HEK293 (cell line): ENCODE results near the gene CREBL2.

Source experiments
- CTCF ChIP-seq: fragments of 450-650 bp; formaldehyde crosslinking; IDR thresholded peaks from 2 replicates; pipeline ENCODE4 v1.5.1; 2016; ENCODE audit warnings: missing biosample characterization, missing genetic modification characterization
- PBX3 ChIP-seq: sonication (generic); formaldehyde crosslinking; IDR thresholded peaks from 2 replicates; pipeline ENCODE4 v1.8.1; 2022; ENCODE audit warnings: mild to moderate bottlenecking, moderate library complexity, missing genetic modification reagents
- SP2 ChIP-seq: fragments of 450-650 bp; formaldehyde crosslinking; IDR thresholded peaks from 2 replicates; pipeline ENCODE4 v1.5.1; 2016; ENCODE audit warnings: missing biosample characterization, missing genetic modification characterization
- TCF7L2 ChIP-seq: IDR thresholded peaks from 2 replicates; pipeline ENCODE4 v1.6.1; 2011; ENCODE audit warnings: low read depth, mild to moderate bottlenecking, inconsistent platforms, low read length, moderate library complexity, borderline replicate concordance
- YY1 ChIP-seq: fragments of 450-650 bp; formaldehyde crosslinking; IDR thresholded peaks from 2 replicates; pipeline ENCODE4 v1.5.1; 2018; ENCODE audit warnings: missing biosample characterization, missing genetic modification characterization
- ZBTB26 ChIP-seq: fragments of 450-650 bp; formaldehyde crosslinking; optimal IDR thresholded peaks from 2 replicates; pipeline ENCODE3; 2016; ENCODE audit warnings: missing biosample characterization, mild to moderate bottlenecking, missing genetic modification characterization
- ZNF169 ChIP-seq: fragments of 450-650 bp; formaldehyde crosslinking; IDR thresholded peaks from 2 replicates; pipeline ENCODE4 v1.5.1; 2016; ENCODE audit warnings: missing biosample characterization, missing genetic modification characterization
- ZNF175 ChIP-seq: fragments of 450-650 bp; formaldehyde crosslinking; IDR thresholded peaks from 2 replicates; pipeline ENCODE4 v1.5.1; 2016; ENCODE audit warnings: missing biosample characterization, missing genetic modification characterization
- ZSCAN16 ChIP-seq: fragments of 450-650 bp; formaldehyde crosslinking; IDR thresholded peaks from 2 replicates; pipeline ENCODE4 v1.5.1; 2016; ENCODE audit warnings: missing biosample characterization, missing genetic modification characterization
- ZSCAN18 ChIP-seq: fragments of 450-650 bp; formaldehyde crosslinking; IDR thresholded peaks from 2 replicates; pipeline ENCODE4 v1.5.1; 2016; ENCODE audit warnings: missing biosample characterization, missing genetic modification characterization

- TF ChIP-seq CTCF (tag by site-specific recombination) (no peak), ZBTB26 (tag by site-specific recombination) (no peak), SP2 (tag by site-specific recombination) (no peak), YY1 (no peak), ZSCAN18 (no peak), ZNF175 (no peak), ZSCAN16 (tag by site-specific recombination) (no peak), ZNF169 (tag by site-specific recombination) (no peak), TCF7L2 (no peak), PBX3 (CRISPR knock-in tag) (no peak)
These were observed 48.5 kb downstream of the CREBL2 start for GRCh38 chr12:12660201-12660600.
